NB4 (cell line): Measurements from ENCODE around the gene PVALB.

ENCODE experiments used
- MYC ChIP-seq: IDR thresholded peaks from 2 replicates; pipeline ENCODE4 v1.6.1; 2011; ENCODE audit warnings: low read depth, low read length
- TF ChIP-seq, protein P1 (sequence below): IDR thresholded peaks from one replicate; pipeline ENCODE4 v1.5.1; 2012; ENCODE audit warnings: low read depth, low read length

DNA sequence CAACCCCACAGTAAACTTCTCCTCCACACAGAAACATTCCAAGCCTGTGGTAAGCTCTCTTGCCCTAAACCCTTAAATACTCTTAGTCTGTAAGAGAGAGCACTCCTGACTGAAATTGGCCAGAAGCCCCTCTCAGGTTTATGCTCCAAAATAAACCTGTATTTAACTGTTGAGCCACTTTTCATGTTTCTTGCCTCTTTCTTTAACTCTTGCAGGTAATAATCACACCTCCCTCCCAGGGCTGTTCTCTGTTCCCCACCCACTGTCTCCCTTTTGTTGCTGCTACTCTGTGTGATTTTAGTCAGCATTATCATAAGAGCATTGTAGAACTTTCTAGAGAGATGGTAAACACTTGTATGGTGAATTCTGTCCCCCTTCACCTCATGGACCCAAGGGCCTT is 38.8 kb downstream of the PVALB start:
- TF ChIP-seq MYC, result no peak
- TF ChIP-seq, protein P1, sequence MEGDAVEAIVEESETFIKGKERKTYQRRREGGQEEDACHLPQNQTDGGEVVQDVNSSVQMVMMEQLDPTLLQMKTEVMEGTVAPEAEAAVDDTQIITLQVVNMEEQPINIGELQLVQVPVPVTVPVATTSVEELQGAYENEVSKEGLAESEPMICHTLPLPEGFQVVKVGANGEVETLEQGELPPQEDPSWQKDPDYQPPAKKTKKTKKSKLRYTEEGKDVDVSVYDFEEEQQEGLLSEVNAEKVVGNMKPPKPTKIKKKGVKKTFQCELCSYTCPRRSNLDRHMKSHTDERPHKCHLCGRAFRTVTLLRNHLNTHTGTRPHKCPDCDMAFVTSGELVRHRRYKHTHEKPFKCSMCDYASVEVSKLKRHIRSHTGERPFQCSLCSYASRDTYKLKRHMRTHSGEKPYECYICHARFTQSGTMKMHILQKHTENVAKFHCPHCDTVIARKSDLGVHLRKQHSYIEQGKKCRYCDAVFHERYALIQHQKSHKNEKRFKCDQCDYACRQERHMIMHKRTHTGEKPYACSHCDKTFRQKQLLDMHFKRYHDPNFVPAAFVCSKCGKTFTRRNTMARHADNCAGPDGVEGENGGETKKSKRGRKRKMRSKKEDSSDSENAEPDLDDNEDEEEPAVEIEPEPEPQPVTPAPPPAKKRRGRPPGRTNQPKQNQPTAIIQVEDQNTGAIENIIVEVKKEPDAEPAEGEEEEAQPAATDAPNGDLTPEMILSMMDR, result no peak
